ENCODE results near the gene UQCRH. TPM values are rescaled to one million over a fixed set of nuclear protein-coding genes. Genes with fewer than 3 reads are reported as not detected.
"Not testable (repeated sequence)": the region's sequence is repeated elsewhere in the genome, so short reads cannot be mapped to it uniquely, and the experiment has no call there.

The UQCRH gene
- total RNA-seq, 1 donor from 2014 or later, result 762 TPM

DNA sequence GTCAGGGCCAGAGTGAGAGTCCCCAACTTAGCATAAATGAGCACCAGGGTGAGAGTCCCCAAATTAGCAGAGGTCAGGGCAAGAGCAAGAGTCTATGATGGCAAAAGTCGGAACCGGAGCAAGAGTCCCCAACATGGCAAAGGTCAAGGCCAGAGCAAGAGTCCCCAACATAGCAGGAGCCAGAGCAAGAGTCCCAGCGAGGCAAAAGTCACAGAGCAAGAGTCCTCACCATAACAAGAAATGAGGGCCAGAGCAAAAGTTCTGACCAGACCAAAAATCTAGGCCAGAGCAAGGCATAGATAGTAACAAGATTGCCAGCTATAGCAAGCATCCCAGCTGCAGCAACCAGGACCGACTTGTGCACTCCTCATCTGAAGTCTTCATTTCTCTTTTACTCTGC lies 40.2 kb downstream of the UQCRH start:
- DNase-seq (ENCODE audit: low read depth) (no peak), FAIRE-seq (no peak)
- Histone ChIP-seq H3K27me3 (ENCODE audit: control insufficient read depth, insufficient read depth, low read length) (no peaks in the 10 kb centered on the region), H3K36me3 (ENCODE audit: control insufficient read depth, insufficient read depth, low read length) (peaks cover 17% of the 10 kb centered on the region), H3K4me3 (ENCODE audit: low read depth, low read length) (no peak overlapping the region)
- TF ChIP-seq CTCF (IDR thresholded peaks at IDR 0.05; ENCODE audit: insufficient read depth, low read length, severe bottlenecking), result no peak

- FAIRE-seq (no peak), DNase-seq (ENCODE audit: low read depth) (no peak)
- H3K36me3 ChIP-seq (ENCODE audit: control insufficient read depth, insufficient read depth, low read length), result peaks cover 18% of the 10 kb centered on the region
- no peak for TF ChIP-seq CTCF (IDR thresholded peaks at IDR 0.05; ENCODE audit: insufficient read depth, low read length, severe bottlenecking)
- no peak overlapping the region for H3K4me3 ChIP-seq (ENCODE audit: low read depth, low read length)
- no peaks in the 10 kb centered on the region for H3K27me3 ChIP-seq (ENCODE audit: control insufficient read depth, insufficient read depth, low read length)
Measured at GRCh38 chr1:46344481-46344880, 41.0 kb downstream of the UQCRH start.

DNA sequence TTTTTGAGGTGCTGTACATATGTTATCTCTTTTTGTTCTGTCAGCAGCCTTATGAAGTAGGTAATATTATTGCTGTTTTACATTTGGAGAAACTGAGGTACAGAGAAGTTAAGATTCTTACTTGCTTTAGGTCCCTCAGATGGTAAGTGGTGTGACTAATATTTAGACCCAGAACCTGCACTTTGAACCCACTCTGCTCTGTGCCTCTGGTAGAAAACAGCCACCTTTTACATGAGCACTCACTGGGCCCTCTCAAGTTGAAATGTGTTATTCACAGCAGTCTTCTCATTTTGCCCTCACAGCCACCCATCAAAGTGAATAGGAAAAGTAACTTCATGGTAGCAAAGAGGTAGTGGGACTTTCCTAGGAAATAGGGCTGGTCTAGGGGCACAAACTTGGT lies 41.8 kb downstream of the UQCRH start:
- Histone ChIP-seq H3K36me3 (ENCODE audit: control insufficient read depth, insufficient read depth, low read length) (peaks cover 21% of the 10 kb centered on the region), H3K4me3 (ENCODE audit: low read depth, low read length) (no peak overlapping the region), H3K27me3 (ENCODE audit: control insufficient read depth, insufficient read depth, low read length) (no peaks in the 10 kb centered on the region)
- no peak for TF ChIP-seq CTCF (IDR thresholded peaks at IDR 0.05; ENCODE audit: insufficient read depth, low read length, severe bottlenecking)
- no peak for FAIRE-seq
- no peak for DNase-seq (ENCODE audit: low read depth)

DNA sequence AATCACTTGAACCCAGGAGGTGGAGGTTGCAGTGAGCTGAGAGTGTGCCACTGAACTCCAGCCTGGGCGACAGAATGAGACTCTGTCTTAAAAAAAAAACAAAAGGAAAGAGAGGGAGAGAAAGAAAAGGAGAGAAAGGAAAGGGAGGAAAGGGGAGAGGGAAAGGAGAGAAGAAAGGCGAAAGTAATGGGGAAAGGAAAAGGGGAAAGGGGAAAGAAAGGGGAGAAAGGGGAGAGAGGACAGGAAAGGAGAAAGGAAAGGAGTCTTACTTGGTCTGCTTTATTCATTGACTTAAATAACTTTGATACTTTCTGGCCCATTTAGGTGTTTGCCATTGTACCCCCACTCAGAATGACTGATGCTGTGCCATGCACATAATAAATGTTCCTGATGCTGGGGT lies 48.9 kb downstream of the UQCRH start:
- peaks cover 19% of the 10 kb centered on the region for H3K36me3 ChIP-seq (ENCODE audit: control insufficient read depth, insufficient read depth, low read length)
- FAIRE-seq (no peak), DNase-seq (ENCODE audit: low read depth) (no peak)
- H3K4me3 ChIP-seq (ENCODE audit: low read depth, low read length), result no peak overlapping the region
- H3K27me3 ChIP-seq (ENCODE audit: control insufficient read depth, insufficient read depth, low read length), result no peaks in the 10 kb centered on the region
- TF ChIP-seq CTCF (IDR thresholded peaks at IDR 0.05; ENCODE audit: insufficient read depth, low read length, severe bottlenecking), result no peak

DNA sequence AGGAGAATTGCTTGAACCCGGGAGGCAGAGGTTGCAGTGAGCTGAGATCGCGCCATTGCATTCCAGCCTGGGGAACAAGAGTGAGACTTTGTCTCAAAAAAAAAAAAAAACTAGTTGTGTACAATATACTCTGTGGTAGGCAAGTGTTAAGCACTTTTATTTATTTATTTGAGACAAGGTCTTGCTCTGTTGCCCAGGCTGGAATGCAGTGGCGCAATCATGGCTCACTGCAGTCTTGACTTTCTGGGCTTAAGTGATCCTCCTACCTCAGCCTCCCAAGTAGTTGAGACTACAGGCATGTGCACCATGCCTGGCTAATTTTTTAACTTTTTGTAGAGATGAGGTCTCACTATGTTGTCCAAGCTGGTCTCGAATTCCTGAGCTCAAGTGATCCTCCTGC lies 52.4 kb downstream of the UQCRH start:
- FAIRE-seq; DNase-seq (ENCODE audit: low read depth): not testable (repeated sequence)

DNA sequence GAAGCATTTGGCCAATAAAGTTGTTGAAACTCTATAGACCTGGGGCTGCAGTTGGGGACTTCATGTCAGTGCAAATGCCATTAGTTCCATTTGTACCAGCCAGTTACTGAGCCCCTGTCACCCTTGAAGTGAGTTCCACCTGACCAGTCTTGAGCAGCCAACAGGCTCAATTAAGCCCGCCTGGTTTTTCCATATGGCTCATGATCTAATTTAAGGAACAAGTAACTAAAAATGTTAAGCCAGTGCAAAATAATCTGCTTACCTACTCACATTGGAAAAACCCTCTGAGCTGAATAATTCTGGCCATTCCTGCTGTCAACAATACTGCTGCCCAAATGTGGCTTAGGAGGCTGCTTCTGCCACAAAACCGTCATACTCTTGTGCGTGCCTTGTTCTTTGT lies 58.7 kb downstream of the UQCRH start:
- DNase-seq (ENCODE audit: low read depth) (no peak), FAIRE-seq (no peak)
- peaks cover 20% of the 10 kb centered on the region for H3K36me3 ChIP-seq (ENCODE audit: control insufficient read depth, insufficient read depth, low read length)
- no peak for TF ChIP-seq CTCF (IDR thresholded peaks at IDR 0.05; ENCODE audit: insufficient read depth, low read length, severe bottlenecking)
- H3K4me3 ChIP-seq (ENCODE audit: low read depth, low read length), result no peak overlapping the region
- no peaks in the 10 kb centered on the region for H3K27me3 ChIP-seq (ENCODE audit: control insufficient read depth, insufficient read depth, low read length)

More for the DNA sequence above, 52.4 kb downstream of the UQCRH start:
- not testable (repeated sequence) for H3K27me3 ChIP-seq (ENCODE audit: control insufficient read depth, insufficient read depth, low read length); H3K4me3 ChIP-seq (ENCODE audit: low read depth, low read length)
- peaks cover 16% of the 10 kb centered on the region for H3K36me3 ChIP-seq (ENCODE audit: control insufficient read depth, insufficient read depth, low read length)
